Measurements from ENCODE around the gene CALM1.

GRCh38 chr14:90408713-90409112 is 11.9 kb downstream of the CALM1 start:
- TF ChIP-seq TAF1 (IDR thresholded peaks at IDR 0.05; ENCODE audit: borderline replicate concordance, insufficient read depth, low read length) (no peak), REST (IDR thresholded peaks at IDR 0.05; ENCODE audit: insufficient read depth in 1 of 2, low read depth in 2 of 2, low read length in 2 of 2) (no peak), POLR2AphosphoS5 (IDR thresholded peaks at IDR 0.05; ENCODE audit: low read depth, low read length) (no peak)
